HG03066 (cell line): ENCODE measurements around the gene TMEM143.
"Not testable (repeated sequence)": the region's sequence is repeated elsewhere in the genome, so short reads cannot be mapped to it uniquely, and the experiment has no call there.

Experiments
- ATAC-seq: cut with Tn5 transposase; IDR thresholded peaks from one replicate; pipeline ENCODE4 v1.9.1; 2021; ENCODE audit warnings: low read depth; ENCODE audit not compliant: unreplicated experiment

TMEM143 gene

DNA sequence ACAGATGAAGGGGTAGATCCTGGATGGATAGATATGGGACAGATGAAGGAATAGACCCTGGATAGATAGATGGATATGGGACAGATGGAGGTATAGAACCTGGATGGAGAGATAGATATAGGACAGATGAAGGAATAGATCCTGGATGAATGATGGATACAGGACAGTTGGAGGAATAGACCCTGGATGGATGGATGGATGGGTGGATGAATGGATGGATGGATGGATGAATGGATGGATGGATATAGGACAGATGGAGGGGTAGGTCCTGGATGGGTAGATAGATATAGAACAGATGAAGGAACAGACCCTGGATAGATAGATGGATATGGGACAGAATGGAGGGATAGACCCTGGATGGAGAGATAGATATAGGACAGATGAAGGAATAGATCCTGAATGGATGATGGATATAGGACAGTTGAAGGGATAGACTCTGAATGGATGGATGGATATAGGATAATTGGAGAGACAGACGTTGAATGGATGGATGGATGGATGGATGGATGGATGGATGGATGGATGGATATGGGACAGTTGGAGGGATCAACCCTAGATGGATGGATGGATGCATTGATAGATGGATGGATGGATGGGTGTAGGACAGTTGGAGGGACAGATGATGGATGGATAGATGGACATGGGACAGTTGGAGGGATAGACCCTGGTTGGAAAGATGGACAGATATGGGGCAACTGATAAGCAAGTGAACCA lies 61.7 kb downstream of the TMEM143 start:
- ATAC-seq: no peak

DNA sequence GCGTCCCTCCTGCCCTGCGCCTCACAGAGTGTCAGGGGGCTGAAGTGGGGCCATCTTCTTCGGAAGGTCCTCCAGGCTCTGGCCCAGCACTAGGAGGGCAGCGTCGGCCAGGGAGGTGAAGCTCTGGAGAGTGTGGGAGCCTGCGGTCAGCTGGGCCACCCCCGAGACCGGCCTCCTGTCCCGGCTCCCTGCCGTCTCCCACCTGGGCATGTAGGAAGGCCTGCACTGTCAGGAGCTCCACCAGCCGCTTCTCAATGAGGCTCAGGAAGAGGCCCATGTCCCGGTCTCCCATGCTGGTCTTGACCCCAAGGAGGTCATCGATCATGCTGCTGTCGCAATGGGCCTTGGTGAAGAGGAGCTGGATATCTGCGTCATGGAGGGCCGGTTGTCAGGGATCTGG lies 65.8 kb downstream of the TMEM143 start:
- ATAC-seq: no peak

DNA sequence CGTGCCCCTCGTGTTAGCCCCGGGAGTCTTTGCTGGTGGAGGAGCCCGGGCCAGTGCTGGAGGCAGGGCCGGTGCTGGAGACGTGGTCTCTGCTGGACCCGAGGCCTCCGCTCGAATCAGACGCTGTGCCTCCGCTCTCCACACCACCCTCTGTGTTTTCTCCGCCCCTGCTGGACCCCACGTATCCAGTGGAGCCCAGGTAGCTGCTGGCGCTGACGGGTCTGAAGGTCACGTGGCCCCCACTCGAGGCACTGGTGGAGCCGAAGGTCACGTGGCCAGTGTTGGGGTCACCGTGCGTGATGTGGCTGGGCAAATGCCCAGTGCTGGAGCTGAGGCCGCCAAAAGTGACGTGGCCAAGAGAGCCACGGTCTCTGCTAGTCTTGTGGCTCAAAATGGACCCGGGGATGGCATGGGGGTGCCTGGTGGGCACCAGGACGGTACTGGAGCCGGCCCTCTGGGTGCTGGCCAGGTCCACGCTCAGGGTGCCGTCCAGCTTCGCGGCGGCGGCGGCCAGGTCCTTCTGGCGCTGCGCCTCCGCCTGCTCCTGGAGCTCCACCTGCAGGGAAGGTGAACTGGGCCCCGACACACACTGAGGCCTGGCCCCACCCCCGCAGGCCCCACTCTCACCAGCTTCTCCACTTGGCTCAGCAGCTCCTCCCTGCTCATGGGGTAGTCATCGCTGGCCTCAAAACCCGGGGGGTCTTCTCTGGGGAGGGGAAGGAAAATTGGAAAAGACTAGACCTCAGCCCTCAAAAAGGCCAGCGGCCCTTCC lies 66.6 kb downstream of the TMEM143 start:
- no peak for ATAC-seq

DNA sequence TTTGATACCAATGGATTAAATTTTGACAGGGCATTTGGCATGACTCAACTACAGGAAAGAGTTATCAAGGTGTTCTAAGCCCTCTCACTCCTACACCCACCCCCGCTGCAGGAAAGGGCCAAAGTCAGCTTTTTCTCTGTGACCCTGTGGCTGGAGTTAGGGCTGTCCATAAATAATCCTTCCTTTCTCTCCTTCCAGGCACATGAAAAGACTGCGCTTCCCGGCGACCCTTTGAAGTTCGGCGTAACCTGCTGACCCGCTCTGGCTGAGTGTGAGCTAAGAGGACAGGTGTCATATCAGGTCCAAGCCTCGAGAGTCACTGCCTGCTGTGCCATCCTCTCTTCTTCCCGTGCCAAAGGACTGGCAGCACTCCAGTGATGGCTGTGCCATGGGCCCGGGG lies 68.3 kb downstream of the TMEM143 start:
- ATAC-seq: no peak

DNA sequence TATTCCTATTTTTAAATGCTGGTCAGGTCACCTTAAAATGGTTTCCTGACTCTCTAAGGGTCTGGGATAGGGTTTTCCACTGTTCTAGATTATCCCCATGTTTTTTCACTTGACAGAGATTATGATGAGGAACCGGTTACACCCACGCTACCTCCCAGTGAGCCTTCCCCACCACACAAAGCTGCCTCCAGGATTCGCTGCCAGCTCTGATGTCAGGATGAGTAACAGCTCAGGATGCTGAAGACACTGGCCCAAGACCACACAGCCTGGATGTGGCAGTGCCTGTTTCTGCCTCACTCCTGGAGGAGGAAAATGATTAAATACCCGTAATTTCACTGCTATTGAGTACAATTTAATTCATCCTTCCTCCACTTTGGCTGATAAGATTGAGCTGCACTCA lies 70.9 kb downstream of the TMEM143 start:
- ATAC-seq: no peak

DNA sequence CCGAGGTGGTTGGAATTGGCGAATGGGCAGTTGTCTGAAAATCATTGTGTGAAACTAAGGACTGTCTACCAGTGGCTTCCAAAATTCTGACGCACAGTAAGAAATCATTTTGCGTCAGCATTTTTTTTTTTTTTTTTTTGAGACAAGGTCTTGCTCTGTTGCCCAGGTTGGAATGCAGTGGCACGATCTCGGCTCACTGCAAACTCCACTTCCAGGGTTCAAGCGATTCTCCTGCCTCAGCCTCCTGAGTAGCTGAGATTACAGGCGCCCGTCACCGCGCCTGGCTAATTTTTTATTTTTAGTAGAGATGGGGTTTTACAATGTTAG lies 72.3 kb downstream of the TMEM143 start:
- ATAC-seq: not testable (repeated sequence)

DNA sequence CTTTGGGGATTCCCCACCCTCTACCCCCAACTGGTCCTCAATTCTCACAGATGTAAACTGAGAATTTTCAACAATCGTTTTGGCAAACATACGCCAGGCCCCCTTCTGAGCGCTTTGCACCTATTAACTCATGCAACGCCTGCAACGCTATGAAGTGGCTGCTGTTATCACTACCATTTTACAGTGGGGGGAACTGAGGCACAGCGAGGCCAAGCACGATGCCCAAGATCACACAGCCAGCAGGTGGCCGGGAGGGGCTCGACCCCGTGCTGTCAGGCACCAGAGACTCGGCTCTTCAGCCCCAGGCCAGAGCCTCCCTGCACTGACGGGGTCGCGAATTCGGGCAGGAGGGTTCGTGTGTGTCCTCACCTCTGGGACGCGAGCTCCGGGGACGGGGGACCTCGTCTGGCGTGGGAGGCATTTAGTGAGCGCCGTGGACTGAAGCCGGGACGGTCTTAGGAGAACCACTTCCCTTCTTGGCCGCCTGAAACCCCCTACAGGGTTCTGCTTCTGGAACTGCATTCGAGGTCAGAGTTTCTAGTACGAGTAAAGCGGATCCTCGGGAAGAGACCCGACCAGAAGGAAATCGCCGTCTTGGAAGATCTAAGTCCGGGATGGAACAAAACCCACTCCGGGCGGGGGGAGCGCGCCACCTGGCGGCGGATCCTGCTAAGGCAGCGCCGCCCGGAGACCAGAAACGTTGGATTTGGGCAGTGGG lies 72.8 kb downstream of the TMEM143 start:
- no peak for ATAC-seq

DNA sequence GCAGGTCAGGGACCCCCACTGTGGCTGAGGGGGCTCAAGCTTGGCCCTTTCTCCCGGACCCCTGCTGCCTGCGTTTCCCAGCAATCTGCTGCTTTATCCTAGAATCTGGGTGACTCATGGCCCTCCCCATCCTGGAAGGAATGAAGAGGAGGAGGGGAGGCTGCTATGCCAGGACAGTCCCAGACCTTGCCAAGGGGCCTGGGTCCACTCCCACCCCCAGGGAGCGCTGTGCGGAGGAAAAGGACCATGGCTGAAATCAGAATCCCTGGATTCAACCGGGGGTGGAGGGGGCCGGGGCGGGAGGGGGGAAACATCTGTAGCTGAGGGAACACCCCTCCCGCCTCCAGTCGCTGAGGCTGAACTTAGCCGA lies 73.4 kb downstream of the TMEM143 start:
- no peak for ATAC-seq

DNA sequence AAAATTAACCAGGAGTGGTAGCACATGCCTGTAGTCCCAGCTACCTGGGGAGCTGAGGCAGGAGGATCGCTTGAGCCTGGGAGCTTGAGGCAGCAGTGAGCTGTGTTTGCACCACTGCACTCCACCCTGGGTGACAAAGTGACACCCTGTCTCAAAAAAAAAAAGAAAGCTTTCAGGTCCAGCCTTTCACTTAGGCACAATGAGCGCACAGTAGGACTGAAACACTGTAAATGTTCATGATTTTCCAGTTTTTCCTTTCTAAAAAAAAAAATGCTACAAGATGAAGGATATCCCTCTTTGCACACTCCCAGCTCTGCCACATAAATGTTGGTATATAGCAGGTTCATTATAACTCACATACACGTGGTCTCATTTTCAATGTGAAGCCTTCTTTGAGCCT lies 76.0 kb downstream of the TMEM143 start:
- no peak for ATAC-seq

DNA sequence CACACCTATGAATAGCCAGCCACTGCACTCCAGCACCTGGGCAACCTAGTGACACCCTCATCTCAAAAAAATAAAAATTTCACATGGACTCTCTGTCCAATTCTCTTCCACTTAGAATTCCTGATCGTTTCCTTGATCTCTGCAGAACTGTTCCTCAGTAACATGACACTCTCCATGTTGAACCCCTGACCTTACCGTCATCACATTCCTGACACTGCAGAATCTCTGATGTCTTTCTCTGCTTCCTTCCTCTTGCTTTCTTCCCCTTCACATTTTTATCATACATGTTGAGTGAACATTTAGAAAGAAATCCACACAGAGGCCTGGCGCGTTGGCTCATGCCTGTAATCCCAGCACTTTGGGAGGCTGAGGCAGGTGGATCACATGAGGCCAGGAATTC lies 78.8 kb downstream of the TMEM143 start:
- no peak for ATAC-seq

DNA sequence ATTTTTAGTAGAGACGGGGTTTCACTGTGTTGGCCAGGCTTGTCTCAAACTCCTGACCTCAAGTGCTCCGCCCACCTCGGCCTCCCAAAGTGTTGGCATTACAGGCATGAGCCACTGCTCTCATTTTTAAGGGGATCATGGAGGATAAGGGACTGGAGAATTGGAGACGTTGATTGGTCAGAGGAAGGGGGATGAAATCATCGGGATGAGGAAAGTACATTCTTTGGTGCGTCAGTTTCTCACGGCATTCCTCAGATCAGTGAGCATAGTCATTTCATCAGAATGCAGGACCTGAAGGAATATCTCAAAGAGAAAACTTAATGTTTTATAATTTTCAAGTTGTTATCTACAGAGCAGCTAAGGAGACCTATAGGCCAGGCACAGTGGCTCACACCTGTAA lies 79.8 kb downstream of the TMEM143 start:
- no peak for ATAC-seq
